Memory B cell (primary cell): ENCODE results near the gene HRH1.

Experiments
- ATAC-seq: fragments of 150-1000 bp; cut with Tn5 transposase; 2 replicates; pipeline ENCODE4 v1.10.0; 2021; ENCODE audit warnings: low read depth, mild to moderate bottlenecking, moderate library complexity
- DNase-seq, 2 donors: peaks; one replicate each; pipeline ENCODE4 v3.0.0; 2022; ENCODE audit warnings: low spot score in 2 of 2
- H3K27ac Mint-ChIP-seq: one replicate; pipeline ENCODE4 v1.8.0; 2022; ENCODE audit warnings: mild to moderate bottlenecking, moderate library complexity, mixed read lengths
- H3K27me3 Mint-ChIP-seq: one replicate; pipeline ENCODE4 v1.8.0; 2022; ENCODE audit warnings: mixed read lengths
- H3K36me3 Mint-ChIP-seq: one replicate; pipeline ENCODE4 v1.8.0; 2022; ENCODE audit warnings: mild to moderate bottlenecking, mixed read lengths
- H3K4me1 Mint-ChIP-seq: one replicate; pipeline ENCODE4 v1.8.0; 2022; ENCODE audit warnings: mixed read lengths
- H3K4me3 Mint-ChIP-seq: one replicate; pipeline ENCODE4 v1.8.0; 2022; ENCODE audit warnings: mild to moderate bottlenecking, moderate library complexity, mixed read lengths
- H3K9me3 Mint-ChIP-seq: one replicate; pipeline ENCODE4 v1.8.0; 2022; ENCODE audit warnings: mixed read lengths

The HRH1 gene

DNA sequence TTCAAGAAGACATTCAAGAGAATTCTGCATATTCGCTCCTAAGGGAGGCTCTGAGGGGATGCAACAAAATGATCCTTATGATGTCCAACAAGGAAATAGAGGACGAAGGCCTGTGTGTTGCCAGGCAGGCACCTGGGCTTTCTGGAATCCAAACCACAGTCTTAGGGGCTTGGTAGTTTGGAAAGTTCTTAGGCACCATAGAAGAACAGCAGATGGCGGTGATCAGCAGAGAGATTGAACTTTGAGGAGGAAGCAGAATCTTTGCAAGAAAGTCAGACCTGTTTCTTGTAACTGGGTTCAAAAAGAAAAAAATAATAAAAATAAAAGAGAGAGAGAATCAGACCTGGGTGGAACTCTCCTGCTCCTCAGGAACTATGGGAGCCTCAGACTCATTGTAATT, 106.2 kb downstream of the HRH1 start:
- ATAC-seq: no peak
- no peak overlapping the region for H3K27ac Mint-ChIP-seq
- H3K4me3 Mint-ChIP-seq: no peak overlapping the region
- no peaks in the 10 kb centered on the region for H3K4me1 Mint-ChIP-seq
- no peaks in the 10 kb centered on the region for H3K9me3 Mint-ChIP-seq
- no peak for DNase-seq
- peaks cover 6% of the 10 kb centered on the region for H3K27me3 Mint-ChIP-seq
- no peaks in the 10 kb centered on the region for H3K36me3 Mint-ChIP-seq

- no peaks in the 10 kb centered on the region for H3K36me3 Mint-ChIP-seq
- H3K4me3 Mint-ChIP-seq: no peak overlapping the region
- peaks cover 6% of the 10 kb centered on the region for H3K27me3 Mint-ChIP-seq
- H3K27ac Mint-ChIP-seq: no peak overlapping the region
- peaks cover 11% of the 10 kb centered on the region for H3K4me1 Mint-ChIP-seq
- no peak for DNase-seq
- no peaks in the 10 kb centered on the region for H3K9me3 Mint-ChIP-seq
- ATAC-seq: no peak
Observed at GRCh38 chr3:11269007-11269406, 114.7 kb downstream of the HRH1 start.

DNA sequence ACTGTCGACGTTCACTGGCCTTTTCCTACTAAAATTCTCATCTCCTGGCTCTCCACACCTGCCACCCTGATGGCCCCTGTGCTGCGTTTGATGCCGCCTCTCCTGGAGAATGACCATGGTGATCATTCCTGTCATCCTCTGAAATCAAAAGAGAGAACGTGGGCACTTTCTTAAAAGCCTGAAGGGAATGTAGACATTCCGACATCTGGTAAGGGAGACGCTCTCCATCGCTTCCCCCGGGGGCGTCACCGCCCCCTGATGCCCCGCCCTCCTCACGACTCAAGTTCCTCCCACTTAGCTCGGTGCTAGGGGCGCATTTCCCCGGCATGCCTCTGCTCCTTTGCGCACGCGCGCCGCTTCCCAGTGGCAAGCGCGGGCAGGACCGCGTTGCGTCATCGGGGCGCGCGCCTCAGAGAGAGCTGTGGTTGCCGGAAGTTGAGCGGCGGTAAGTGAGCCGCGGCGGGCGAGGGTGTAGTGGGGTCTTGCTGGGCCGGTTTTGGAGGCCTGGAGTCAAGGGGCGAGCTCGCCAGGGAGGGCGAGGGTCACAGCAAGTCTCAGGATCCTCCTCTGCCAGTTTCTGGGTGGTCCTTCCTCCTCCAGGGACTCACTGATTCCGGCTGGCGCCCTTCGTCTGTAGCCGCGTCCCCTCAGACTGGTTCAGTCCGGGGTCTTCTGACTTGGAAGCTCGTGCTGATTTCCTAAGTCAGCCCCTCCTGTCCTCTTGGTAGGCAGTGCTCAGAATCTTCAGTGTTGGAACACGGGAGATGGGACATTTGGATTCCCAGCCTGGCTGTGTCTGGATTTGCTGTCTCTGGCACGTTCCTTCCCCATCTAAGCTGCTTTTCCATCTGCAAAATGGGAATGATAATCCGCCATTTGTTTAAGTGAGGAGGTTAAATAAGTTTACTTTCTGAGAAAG, 118.0 kb downstream of the HRH1 start, which contains the start of gene ATG7:
Gene ATG7, plus strand, starts transcription at position 412 of the 919 bp plus-strand sequence. CDS start 26,299 bp downstream, outside the sequence.
- H3K27me3 Mint-ChIP-seq: no peaks in the 10 kb centered on the region
- ATAC-seq: peak; percentile 95
- DNase-seq: peak; percentile 95 to 96
- peak within 1 kb of the TSS; percentile 99 for H3K27ac Mint-ChIP-seq
- peaks cover 30% of the 10 kb centered on the region for H3K4me1 Mint-ChIP-seq
- peaks cover 20% of the 10 kb centered on the region for H3K36me3 Mint-ChIP-seq
- peak within 1 kb of the TSS; percentile 97 for H3K4me3 Mint-ChIP-seq
- peaks cover 7% of the 10 kb centered on the region for H3K9me3 Mint-ChIP-seq

- ATAC-seq (no peak), DNase-seq (no peak)
- Mint-ChIP-seq H3K27ac (peak overlapping the region; percentile 99), H3K36me3 (peaks cover 22% of the 10 kb centered on the region), H3K9me3 (peaks cover 7% of the 10 kb centered on the region), H3K4me1 (peaks cover 30% of the 10 kb centered on the region), H3K4me3 (peak overlapping the region; percentile 97), H3K27me3 (no peaks in the 10 kb centered on the region)
Observed at GRCh38 chr3:11272906-11273574, 118.7 kb downstream of the HRH1 start.

- Mint-ChIP-seq H3K4me3 (peak overlapping the region; percentile 97), H3K9me3 (peaks cover 7% of the 10 kb centered on the region), H3K27me3 (no peaks in the 10 kb centered on the region), H3K4me1 (peaks cover 30% of the 10 kb centered on the region), H3K36me3 (peaks cover 22% of the 10 kb centered on the region), H3K27ac (peak overlapping the region; percentile 99)
- DNase-seq (no peak), ATAC-seq (no peak)
Observed at GRCh38 chr3:11273891-11274291, 119.6 kb downstream of the HRH1 start.

DNA sequence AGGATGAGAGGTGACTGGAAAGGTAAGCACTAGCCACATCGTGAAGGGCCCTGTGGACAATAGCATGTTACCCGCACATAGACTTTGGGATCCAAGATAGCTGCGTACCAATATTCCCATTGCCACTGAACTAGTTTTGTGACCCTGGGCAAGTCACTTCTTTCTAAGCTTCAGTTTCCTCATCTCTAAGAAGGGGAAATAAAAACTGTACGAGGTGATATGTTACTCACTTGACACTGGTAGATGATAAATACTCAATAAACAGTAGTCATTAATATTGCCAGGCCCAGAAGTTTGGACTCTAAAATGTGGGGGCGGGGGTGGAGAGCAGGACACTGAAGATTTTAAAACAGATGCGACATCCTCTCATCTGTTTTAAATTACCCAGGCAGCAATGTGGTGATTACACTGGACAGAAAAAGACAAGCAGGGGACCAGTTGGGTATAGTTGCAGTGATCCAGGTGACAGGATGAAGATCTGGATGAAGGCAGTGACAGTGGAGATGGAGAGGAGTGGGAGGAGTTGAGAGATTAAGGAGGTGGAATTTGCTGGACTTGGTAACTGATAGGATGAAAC, 120.4 kb downstream of the HRH1 start:
- no peak overlapping the region for H3K4me3 Mint-ChIP-seq
- H3K4me1 Mint-ChIP-seq: peaks cover 30% of the 10 kb centered on the region
- DNase-seq (no peak), ATAC-seq (no peak)
- peaks cover 7% of the 10 kb centered on the region for H3K9me3 Mint-ChIP-seq
- H3K27ac Mint-ChIP-seq: peak overlapping the region; percentile 99
- H3K36me3 Mint-ChIP-seq: peaks cover 22% of the 10 kb centered on the region
- no peaks in the 10 kb centered on the region for H3K27me3 Mint-ChIP-seq

DNA sequence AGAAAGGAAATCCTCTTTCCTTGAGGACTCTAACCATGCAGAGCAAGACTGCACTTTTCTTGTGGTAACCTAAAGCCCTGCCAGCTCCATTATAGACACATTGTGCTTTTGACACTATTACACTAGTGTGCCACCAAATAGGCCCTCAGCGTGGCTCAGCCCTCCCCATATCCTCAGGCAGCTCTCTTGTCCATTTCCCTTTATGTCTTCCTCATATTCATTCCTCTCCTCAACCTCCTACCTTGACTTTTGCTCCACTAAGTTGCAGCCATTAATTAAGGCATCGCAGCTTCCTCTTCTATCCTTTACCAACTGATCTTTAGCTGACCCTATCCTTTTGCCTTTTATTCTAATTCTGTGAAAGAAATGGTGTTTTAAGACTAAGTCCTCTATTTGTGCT, 121.6 kb downstream of the HRH1 start:
- Mint-ChIP-seq H3K9me3 (peaks cover 7% of the 10 kb centered on the region), H3K4me3 (no peak overlapping the region), H3K4me1 (peaks cover 30% of the 10 kb centered on the region), H3K27me3 (no peaks in the 10 kb centered on the region), H3K27ac (no peak overlapping the region), H3K36me3 (peaks cover 24% of the 10 kb centered on the region)
- no peak for ATAC-seq
- no peak for DNase-seq

DNA sequence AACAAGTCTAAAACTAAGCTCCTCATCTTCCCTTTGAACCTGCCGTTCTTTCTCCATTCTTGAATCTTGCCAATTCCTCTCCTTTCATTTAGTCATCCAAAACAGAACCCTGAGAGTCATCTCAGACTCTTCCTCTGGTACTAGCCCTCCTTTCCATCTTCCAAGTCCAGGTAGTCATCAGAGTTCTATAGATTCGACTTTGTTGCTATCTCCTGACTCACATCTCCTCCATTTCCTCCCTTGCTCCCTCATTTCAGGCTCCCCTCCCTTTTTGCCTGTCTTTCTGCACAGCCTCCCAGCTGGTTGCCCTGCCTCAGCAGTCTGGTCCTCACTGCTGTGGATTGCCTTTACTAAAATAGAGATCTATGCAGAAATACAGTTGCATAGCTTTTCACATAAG, 122.6 kb downstream of the HRH1 start:
- no peak overlapping the region for H3K4me3 Mint-ChIP-seq
- peaks cover 24% of the 10 kb centered on the region for H3K36me3 Mint-ChIP-seq
- peaks cover 30% of the 10 kb centered on the region for H3K4me1 Mint-ChIP-seq

DNA sequence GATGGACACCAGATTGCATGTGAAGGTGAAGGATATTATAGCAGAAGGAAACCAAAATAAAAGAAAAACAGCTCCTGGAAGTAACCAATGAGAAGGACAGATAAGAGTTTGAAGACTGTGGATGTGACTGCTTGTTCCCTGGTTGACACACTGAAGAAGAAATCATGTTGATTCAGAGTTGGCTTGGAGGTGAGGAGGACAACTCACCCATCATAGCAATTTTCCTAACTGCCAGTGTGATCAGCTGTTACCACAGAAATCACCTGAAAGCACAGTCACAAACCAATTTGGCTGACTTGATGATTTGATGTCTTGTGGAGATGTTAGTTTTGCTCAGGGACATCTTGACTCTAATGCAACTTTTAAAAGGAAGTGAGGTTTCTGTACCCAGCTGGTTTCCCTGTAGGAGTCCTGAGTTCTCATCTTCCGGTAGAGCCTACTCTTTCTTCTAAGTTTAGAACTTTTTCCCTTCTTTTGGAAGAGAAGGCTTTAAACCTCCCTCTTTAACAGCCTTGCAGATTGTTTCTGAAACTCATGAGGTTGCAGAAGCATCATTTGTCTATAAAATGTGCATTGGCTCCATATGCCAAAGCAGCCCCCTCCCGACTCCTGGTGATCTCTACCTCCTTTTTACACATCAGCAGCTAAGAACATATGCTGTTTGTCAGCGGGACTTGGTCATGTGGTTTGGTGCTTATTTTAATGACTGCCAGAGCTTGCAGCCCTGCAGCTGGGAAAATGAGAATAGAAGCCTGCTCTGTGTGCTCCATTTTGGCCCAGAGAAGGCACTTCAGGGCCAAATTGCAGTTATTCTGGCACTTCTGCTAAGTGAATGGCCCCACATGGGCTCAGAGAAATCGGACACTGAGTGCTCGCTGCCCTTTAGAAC, 128.2 kb downstream of the HRH1 start:
- Mint-ChIP-seq H3K27me3 (no peaks in the 10 kb centered on the region), H3K4me1 (peaks cover 9% of the 10 kb centered on the region), H3K36me3 (peaks cover 14% of the 10 kb centered on the region), H3K9me3 (no peaks in the 10 kb centered on the region), H3K27ac (no peak overlapping the region), H3K4me3 (no peak overlapping the region)
- no peak for ATAC-seq
- no peak for DNase-seq

More for the DNA sequence above, 122.6 kb downstream of the HRH1 start:
- no peaks in the 10 kb centered on the region for H3K27me3 Mint-ChIP-seq
- no peak overlapping the region for H3K27ac Mint-ChIP-seq
- DNase-seq: no peak
- no peak for ATAC-seq
- H3K9me3 Mint-ChIP-seq: peaks cover 7% of the 10 kb centered on the region

DNA sequence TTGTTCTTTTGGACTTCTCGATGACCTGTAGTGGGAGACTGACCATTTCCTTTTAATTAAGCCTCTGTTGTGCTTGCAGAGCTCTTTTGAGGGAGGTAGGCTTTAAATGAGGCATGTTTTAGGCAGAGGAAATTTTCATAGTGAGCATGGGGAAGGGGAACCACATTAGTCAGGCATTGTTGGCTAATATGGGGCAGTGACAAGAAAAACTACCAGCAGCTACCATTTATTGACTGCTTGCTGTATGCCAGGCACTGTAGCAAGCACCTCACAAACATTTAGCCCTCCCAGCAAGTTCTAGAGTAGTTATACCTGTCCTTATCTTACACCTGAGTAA, 128.8 kb downstream of the HRH1 start:
- Mint-ChIP-seq H3K27ac (no peak overlapping the region), H3K9me3 (no peaks in the 10 kb centered on the region), H3K27me3 (no peaks in the 10 kb centered on the region), H3K36me3 (peaks cover 14% of the 10 kb centered on the region), H3K4me3 (no peak overlapping the region), H3K4me1 (peaks cover 12% of the 10 kb centered on the region)
- ATAC-seq (no peak), DNase-seq (no peak)

DNA sequence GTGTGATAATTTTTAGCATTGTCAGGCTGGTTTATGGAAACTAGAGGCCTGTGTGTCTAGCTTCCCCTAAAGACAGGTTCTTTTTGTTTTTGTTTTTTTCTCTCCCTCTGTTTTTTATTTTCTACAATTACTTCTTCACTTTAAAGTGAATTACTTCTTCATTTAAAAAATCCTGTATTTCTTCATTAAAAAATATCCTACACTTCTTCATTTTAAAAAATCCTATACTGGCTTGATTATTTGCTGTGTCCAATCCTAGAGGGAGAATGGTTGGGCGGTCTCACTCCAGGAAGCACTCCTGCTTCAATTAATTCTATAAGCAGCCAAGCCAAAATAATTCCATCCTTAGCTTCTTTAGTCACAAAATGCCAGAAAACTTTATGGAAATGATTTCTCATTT, 129.7 kb downstream of the HRH1 start:
- H3K4me1 Mint-ChIP-seq: peaks cover 20% of the 10 kb centered on the region
- ATAC-seq (no peak), DNase-seq (no peak)
- H3K27me3 Mint-ChIP-seq: no peaks in the 10 kb centered on the region
- H3K36me3 Mint-ChIP-seq: peaks cover 14% of the 10 kb centered on the region
- H3K9me3 Mint-ChIP-seq: no peaks in the 10 kb centered on the region
- H3K4me3 Mint-ChIP-seq: no peak overlapping the region
- no peak overlapping the region for H3K27ac Mint-ChIP-seq

GRCh38 chr3:11285471-11285870, 131.2 kb downstream of the HRH1 start:
- Mint-ChIP-seq H3K9me3 (no peaks in the 10 kb centered on the region), H3K4me3 (no peak overlapping the region), H3K27me3 (no peaks in the 10 kb centered on the region), H3K27ac (peak overlapping the region; percentile 46), H3K36me3 (peaks cover 12% of the 10 kb centered on the region), H3K4me1 (peaks cover 32% of the 10 kb centered on the region)
- ATAC-seq (no peak), DNase-seq (no peak)

GRCh38 chr3:11287404-11287803, 133.1 kb downstream of the HRH1 start:
- Mint-ChIP-seq H3K27ac (peak overlapping the region; percentile 98), H3K4me3 (no peak overlapping the region), H3K4me1 (peaks cover 44% of the 10 kb centered on the region), H3K9me3 (no peaks in the 10 kb centered on the region), H3K36me3 (peaks cover 11% of the 10 kb centered on the region), H3K27me3 (no peaks in the 10 kb centered on the region)
- ATAC-seq (no peak), DNase-seq (no peak)
